GM12873 (cell line): ENCODE data around the gene TAPBP.
A peak's percentile ranks its signal among the peaks of the same experiment; 100 is the strongest.

ENCODE experiments used
- TF ChIP-seq, protein P1 (sequence below): IDR thresholded peaks from 2 replicates; pipeline ENCODE4 v1.5.1; 2012; ENCODE audit warnings: low read depth, mild to moderate bottlenecking, moderate library complexity, low read length, control low read depth; ENCODE audit not compliant: insufficient read depth; ENCODE audit errors: missing control alignments

Gene TAPBP

DNA sequence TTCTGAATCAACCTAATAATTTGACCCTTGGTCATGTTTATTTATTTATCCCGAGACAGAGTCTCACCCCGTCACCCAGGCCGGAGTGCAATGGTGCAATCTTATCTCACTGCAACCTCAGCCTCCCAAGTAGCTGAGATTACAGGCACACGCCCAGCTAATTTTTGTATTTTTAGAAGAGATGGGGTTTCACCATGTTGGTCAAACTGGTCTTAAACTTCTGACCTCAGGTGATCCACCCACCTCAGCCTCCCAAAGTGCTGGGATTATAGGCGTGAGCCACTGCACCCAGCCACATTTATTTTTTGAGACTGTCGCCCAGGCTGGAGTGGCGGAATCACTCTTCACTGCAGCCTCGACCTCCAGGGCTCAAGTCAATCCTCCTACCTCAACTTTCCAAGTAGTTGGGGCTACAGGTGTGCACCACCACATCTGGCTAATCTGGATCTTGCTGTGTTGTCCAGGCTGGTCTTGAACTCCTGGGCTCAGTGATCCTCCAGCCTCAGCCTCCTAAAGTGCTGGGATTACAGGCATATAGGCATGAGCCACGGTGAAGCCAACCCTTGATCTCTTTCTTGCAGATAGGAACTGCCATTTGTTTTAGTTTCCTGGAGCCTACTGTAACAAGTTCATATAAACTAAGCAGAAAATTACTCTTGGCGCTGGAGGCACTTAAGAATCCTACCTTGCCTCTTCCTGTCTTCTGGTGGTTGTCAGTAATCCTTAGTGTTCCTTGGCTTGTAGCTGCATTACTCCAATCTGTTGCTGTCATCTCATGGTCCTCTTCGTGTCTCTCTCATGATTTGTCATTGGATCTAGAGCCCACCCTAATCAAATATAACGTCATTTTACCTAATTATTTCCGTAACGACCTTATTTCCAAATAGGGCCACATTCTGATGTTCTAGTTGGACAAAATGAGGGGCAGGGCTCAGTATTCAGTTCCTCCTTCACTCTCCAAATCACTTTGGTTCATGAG lies 39.7 kb downstream of the TAPBP start:
- TF ChIP-seq, protein P1, sequence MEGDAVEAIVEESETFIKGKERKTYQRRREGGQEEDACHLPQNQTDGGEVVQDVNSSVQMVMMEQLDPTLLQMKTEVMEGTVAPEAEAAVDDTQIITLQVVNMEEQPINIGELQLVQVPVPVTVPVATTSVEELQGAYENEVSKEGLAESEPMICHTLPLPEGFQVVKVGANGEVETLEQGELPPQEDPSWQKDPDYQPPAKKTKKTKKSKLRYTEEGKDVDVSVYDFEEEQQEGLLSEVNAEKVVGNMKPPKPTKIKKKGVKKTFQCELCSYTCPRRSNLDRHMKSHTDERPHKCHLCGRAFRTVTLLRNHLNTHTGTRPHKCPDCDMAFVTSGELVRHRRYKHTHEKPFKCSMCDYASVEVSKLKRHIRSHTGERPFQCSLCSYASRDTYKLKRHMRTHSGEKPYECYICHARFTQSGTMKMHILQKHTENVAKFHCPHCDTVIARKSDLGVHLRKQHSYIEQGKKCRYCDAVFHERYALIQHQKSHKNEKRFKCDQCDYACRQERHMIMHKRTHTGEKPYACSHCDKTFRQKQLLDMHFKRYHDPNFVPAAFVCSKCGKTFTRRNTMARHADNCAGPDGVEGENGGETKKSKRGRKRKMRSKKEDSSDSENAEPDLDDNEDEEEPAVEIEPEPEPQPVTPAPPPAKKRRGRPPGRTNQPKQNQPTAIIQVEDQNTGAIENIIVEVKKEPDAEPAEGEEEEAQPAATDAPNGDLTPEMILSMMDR = no peak

DNA sequence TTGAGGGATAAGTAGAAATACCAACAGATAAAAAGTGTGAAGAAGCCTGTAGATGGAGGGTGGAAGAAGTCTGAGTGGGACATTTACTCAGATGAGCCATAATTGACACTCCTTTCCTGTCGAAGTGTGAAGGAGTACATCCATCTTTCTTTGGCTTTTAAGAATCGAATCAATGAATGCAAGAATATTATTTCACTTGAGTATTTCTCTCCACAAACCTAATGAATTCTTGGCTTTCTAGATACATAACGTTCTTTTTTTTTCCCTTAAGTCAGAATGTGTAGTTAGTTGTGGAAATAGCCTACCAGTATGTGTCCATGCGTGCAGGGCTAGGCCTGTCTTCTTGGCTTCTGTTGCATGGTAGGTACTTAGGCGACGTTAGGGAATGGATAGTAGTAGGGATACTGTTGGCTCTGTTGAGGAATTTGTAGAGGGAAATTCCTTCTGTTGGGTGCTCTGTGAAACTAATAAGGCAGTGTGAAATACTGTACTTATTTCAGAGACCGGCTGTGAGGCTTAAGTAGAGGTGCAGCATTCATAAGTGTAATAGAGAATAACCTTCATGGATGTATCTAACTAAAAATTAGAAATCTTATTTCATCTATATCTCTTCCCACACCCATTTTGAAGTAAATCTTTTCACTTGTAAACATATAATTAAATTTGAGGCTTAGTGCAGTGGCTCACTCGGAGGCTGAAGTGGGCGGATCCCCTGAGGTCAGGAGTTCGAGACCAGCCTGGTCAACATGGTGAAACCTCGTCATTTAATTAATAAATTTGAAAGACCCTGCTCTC lies 40.6 kb downstream of the TAPBP start:
- TF ChIP-seq, protein P1 = no peak

DNA sequence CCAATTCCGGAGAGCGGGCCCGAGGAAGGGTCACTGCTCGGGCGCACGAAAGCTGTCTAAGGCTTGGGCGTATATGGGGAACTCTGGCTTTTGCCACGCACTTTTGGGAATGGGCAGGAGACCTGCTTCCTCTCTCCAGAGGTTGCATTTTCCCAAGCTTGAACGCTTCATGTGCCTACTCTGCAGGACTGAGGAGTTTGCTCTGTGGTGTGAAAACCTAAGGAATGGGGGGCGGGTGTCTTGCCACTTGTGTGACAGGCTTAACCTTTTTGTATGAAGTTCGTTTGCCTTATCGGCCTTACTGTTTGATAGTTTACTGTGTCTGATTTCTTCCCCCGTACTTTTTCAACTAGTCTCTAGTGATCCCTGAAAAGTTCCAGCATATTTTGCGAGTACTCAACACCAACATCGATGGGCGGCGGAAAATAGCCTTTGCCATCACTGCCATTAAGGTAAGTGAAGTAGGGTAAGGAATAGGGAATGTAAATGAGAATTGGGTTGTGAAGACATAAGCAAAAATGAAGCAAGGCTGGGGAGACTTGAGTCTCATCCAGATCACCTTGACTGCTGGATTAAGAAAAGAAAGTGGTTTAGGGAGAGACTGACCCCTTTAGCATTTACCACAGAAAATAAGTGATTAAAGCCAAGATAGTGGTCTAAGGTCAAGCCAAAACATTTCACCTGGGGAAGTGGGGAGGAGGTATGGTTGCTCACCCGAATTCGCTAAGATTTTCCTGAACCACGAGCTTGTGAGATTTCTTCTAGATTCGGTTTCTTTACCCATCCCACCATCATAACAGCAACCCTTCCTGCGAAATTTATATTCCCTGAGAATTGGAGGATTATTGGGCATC lies 41.4 kb downstream of the TAPBP start:
- TF ChIP-seq, protein P1 = no peak

DNA sequence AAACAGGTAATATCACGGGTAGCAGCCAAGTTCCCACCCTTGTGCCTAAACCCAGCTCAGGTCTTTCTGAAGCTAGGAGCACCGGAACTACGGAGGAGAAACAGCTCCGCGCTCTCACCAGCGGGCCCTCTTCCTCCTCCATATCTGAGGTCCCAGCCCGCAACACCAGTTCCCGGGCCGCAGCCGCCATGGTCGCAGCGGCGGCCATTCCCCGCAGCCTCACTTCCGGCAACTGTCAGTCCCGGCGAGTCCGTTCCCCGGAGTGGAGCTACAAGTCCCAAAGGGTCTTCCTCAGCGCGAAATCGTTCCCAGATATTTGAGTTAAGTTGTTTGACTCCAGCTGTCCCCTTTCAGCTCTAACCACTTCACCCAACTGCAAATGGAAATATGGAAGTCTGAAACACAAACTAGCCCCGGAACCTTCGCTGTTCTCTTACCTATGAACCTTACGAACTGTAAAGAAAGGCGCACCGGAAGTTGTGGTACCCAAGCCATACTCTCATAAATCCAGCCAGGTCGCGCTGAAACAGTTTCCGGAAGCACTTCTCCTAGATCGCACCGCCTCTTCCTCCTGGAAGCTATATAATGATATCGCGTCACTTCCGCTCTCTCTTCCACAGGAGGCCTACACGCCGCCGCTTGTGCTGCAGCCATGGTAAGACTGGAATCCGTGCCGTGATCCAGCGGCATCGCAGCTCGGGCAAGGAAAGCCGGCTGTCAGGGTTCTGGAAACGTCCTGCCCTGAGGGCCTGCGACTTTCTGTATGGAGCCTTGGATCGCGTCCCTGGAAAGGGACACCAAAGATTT lies 42.2 kb downstream of the TAPBP start, which contains the start of the genes RPS18 and VPS52:
Gene RPS18 (plus strand): TSS at position 608 of the 807 bp plus-strand sequence. CDS start 45 bp downstream, at position 653.
Gene VPS52 (minus strand): TSS at position 409 of the 807 bp plus-strand sequence. CDS start 201 bp downstream, at position 208.
- TF ChIP-seq, protein P1 = no peak

DNA sequence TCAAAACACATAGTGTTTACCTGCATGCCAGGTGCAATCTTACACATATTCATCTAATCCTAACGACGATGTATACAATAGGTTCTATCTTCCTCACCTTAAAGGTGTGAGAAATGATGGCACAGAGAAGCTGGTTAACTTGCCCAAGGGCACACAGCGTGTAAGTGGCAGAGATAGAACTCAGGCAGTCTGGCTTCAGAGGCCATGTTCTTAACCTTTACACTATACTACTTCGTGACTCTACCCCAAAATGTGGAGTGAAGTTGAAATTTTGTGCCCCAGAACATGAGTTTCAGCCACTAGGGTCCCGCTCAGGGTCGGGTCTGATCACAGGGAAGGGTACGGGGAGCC lies 42.8 kb downstream of the TAPBP start:
- TF ChIP-seq, protein P1 = peak; percentile 32

DNA sequence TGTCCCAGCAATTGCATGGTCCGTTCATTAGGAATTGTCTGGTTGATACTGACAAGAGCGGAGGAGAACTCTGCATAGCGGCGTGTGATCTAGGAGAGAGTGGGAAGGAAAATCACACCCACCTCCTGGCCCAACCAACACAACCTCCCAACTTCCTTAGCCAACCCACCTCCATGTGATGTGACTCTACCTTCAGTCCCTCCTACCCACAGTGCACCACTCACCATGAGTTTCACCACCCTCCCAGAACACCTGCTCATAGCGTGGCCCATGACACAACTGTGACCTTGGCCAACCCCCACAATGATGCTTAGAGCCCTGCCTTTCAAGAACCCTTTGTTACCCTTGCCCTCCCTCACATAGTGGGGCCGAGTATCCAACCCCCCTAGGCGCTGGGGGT lies 49.9 kb downstream of the TAPBP start:
- TF ChIP-seq, protein P1 = no peak
